ENCODE results near the gene UCP1.

DNA sequence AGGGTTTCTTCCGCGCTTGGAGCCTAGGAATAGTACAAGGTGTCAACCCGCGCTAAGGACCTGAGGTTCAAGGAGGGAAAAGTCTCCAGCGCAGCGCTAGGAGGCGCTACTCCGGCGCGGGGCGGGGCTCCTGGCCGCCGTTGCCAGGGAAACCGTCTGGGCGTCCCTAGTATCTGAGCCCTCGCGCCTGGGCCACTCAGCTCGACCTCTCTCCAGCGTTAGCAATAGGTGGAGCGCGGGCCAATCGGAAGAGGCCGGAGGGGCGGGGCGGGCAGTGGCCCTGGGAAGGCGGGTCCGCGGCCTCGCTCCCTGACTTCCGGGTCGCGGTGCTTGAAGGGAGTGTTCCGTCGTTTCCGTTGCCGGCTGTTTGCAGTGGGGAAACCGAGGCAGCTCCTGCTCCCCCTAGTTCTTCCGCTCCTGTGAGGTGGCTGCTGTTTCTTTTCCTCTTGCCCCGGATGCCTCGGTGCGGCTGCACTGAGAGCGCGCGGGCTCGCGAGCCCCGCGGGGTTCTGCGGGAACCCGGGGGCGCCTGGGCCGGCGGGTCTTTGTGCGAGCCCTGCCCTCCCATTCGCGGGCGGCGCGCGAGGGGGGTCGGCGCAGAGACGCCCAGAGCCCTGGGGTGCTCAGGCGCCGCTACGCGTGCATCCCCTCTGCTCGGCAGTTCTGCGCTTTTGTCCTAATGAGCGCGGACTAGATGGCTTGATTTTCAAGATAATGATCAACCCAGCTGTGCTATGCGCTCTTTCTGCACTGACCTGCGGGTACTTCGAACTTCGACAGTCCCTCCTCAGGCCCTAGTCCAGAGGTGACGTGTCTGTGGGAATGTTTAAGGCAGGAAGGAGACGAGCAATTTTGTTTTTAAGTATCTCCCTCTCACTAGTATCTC, 44.7 kb downstream of the UCP1 start, which contains the start of gene ELMOD2:
- TF ChIP-seq CTCF (tag by site-specific recombination; IDR thresholded peaks at IDR 0.05) (peak; percentile 80), ZNF514 (tag by site-specific recombination; IDR thresholded peaks at IDR 0.05) (no peak)
